Islet precursor cell (in vitro differentiated cells): ENCODE results near the gene ABI1.

ENCODE experiments used
- DNase-seq: peaks from one replicate; pipeline ENCODE4 v3.0.0-alpha.2; 2018

Gene ABI1

DNA sequence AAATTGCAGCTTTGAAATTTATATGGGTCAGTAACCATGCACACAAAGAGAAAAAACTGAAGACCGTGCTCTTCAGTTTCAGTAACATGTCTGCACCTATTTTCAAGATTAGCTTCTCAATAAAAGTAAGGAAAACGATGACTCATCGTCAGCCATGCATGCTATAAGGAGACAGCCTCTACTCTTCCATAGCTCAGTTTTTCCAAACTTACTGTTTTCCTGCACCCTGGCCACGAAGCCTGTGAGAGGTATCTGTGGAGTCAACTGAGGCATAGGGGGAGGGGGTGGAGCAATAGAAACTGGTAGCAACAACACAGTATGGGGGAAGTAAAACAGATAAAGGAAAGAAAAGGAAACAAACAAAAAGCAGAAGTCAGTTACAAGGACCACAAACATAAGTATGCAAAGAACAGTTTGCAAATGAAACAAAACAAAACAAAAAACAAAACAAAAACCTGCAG, 105.3 kb downstream of the ABI1 start:
- DNase-seq, result no peak

DNA sequence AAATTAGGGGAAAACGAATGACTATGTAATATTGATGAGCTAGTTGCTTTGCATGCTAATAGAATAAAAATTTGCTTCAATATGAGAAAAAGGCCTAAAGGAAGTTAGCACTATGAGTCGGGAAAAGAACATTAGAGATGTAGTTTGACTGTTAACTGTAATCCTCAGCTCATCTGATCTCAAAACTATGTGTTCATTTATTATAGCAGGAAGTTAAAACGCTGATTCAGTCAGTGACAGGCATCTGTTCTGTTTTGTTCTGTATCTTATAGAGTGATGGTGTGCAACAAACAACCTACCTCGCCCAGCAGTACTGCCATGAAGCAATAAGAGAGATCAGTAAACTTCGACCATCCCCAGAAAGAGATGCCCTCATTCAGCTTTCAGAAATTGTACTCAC, 114.7 kb downstream of the ABI1 start:
- DNase-seq, result no peak

DNA sequence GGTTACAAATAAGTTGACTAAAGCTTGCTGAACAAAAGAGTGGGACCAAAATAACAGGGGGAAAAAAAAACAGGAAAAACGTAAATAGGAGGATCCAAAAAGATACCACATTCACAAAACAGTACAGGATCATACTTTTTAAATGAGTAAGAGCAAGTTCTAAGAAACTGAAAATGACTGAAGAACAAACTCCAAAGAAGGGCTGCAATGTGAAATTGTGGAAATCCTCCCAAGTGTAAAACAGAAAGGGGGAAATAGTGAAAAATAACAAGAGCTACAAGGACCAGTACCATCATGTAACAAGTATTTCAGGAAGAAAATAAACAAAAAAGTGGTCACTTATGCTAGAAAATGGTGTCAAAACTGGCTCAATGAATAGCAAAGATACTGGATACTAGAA, 116.9 kb downstream of the ABI1 start:
- DNase-seq, result no peak

- DNase-seq, result no peak
Measured at GRCh38 chr10:26743091-26743490, 117.7 kb downstream of the ABI1 start.

- DNase-seq, result no peak
Measured at GRCh38 chr10:26741368-26741767, 119.4 kb downstream of the ABI1 start.

DNA sequence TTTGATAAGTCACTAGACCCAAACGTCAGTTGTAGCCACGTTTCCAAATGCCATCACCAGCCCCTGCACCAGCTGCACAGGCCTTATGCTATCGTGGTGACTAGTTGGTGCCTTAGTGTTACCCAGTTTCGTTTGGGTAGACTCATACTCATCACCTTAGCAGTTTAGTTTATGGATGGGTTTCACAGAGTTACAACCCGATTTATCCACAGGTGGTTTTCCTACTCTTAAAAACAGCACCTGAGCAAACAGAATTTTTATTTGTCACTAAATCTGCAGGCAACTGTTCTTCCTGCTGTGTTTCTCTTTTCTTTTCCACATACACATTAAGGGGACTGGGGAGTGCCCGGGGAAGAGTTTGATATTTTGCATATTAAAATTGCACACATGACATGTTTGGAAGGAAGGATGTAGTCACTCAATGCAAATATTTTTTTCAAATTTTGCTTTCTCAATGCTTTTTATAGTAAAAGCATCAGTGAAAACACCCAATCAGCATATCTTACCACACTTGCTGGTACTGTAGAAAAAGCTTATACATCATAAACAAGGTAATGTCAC, 121.6 kb downstream of the ABI1 start:
- DNase-seq, result no peak

DNA sequence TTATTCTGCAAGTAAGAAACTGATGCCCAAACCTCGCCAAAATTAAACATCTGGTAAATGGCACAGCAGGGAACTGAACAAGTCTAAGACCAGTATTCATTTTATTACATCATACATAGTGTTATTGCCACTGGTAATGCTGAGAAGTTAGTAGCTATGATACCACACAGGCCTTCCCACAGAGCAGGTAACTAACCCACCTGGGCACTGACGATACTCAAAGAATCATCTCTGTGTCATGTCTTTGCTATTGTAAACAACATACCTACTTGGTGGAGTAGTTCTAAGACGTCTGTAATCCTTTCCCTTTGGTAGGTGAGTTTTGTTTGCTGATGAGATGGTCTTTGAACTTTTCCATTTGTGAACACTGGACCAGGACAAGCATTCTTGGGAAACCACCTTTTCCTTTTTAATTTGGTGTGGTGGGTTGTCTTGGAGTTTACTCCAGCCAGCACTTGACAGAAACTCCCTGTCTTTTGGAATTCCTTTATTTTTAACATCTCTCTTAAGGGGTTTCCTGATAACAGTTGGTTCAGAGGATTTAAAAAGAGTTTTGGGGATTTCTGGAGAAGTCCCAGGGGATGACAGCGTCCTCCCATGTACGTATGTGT, 122.4 kb downstream of the ABI1 start:
- no peak for DNase-seq

- DNase-seq, result no peak
Measured at GRCh38 chr10:26737730-26738129, 123.0 kb downstream of the ABI1 start.

- no peak for DNase-seq
Measured at GRCh38 chr10:26735435-26735834, 125.3 kb downstream of the ABI1 start.

DNA sequence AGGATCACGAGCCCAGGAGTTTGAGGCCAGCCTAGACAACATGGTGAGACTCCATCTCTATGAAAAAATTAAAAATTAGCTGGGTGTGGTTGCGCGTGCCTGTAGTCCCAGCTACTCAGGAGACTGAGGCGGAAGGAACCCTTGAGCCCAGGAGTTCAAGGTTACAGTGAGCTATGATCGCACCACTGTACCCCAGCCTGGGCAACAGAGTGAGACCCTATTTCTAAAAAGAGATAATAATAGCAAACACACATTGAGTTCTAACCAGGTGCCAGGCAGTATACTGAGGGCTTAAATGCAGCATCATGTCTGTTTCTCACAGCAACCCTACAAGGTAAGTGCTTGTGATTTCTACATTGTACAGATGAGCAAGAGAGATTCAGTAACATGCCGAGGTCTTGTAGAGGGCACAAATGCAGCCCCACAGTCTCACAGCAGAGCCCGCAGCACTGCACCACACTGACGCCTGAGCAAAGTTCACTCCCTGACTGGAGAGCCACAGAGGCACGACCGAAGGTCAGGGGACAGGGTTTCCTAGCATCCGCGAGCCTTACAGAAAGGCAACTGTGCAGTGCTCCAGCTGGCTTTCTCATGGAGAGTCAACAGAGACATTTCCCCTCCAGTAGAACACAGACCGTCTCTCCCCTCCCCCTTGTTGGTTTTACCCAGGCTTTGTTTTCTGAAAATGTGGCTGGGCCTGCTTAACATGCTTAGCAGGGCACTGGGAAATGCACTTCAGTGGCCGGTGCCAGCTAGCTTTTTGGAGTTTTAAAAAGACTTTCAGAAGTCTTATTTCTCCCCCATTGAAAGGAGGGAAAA, 126.8 kb downstream of the ABI1 start:
- DNase-seq, result peak; percentile 81

DNA sequence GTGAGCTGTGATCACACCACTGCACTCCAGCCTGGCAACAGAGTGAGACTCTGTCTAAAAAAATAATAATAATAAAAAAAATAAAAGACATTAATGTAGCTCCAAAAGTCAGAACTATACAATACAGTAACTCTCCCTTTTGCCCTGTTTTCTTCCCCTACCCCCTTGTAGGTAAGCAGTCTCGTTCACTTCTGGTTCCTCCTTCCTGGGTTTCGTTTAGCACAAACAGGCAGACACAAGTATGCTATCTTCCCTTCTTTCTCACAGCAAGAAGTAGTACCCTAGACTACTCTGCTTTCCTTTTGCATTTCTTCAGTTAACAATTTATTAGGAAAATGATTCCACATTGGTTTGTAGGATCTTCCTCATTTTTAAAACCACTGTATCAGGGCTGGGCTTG, 130.2 kb downstream of the ABI1 start:
- DNase-seq, result no peak

- DNase-seq, result no peak
Measured at GRCh38 chr10:26729395-26729794, 131.4 kb downstream of the ABI1 start.

DNA sequence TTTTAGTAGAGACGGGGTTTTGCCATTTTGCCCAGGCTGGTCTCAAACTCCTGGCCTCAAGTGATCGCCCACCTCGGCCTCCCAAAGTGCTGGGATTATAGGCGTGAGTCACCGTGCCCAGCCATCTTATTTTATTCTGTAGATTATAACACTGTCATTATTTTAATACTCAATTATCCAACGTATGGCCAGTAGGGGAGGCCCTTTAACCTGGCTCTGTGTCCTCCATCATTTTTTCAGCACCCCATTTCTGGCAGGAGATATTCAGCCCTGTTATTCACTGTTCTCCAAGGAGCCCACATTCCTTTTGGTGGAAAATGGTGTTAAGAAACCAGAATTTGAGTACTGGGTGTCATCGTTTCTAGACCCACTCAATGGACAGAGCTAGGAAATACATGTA, 131.8 kb downstream of the ABI1 start:
- DNase-seq, result no peak

- no peak for DNase-seq
Measured at GRCh38 chr10:26727005-26727404, 133.8 kb downstream of the ABI1 start.

DNA sequence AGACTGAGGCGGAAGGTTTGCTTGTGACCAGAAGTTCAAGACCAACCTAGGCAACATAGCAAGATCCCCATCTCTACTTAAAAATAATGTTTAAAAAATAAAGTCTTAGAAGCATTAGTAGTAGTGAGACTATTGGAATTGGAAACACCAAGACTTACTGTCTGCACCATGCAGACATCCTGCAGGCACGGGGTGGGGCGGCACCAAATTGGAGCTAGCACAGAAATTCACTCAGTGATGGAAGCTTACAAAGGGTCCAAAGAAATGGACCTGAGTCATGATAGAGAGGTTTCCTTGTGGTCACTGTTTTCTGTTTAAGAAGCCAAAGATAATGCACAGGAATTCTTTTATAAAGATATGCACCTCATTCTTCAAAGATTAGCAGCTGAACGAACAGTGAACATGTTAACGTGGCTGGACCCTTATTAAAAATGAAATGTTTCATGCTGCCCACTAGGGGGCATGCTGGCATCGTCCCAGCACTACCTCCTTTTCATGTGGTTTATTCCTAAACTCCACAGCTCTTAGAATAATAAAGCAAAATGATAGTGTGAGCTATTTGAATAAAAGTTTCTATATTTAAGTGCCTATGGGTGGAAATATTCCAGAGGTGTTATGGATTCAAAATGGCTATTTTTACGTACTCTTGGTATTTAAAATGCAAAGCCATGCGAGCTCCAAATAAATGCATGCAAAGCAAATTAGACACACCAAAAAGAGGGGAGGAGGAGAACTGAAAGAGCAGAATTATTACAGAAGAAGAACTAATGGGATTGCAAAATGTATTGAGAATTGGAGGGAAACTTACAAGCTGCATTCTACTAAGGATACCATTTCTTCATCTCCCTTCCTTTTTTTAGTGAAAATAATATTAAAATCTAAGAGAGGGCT, 134.7 kb downstream of the ABI1 start:
- no peak for DNase-seq

DNA sequence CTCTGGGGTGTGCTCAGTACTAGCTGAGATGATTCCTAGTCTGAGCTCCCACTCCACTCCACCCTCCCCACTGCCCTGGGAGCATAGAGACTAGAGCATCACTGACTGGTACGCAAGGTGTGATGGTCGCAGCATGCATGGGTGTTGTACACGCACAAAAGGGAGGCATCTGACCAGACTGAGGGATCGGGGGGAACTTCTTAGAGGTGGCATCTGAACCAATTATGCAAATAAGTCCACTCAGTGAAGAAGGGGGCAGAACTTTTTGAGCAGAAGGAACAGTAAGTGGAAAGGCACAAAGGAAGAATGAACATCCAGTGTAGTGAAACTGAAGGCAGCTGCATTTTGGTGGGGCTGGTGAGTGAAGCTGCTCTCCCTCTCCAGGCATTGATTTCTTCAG, 137.7 kb downstream of the ABI1 start:
- no peak for DNase-seq

DNA sequence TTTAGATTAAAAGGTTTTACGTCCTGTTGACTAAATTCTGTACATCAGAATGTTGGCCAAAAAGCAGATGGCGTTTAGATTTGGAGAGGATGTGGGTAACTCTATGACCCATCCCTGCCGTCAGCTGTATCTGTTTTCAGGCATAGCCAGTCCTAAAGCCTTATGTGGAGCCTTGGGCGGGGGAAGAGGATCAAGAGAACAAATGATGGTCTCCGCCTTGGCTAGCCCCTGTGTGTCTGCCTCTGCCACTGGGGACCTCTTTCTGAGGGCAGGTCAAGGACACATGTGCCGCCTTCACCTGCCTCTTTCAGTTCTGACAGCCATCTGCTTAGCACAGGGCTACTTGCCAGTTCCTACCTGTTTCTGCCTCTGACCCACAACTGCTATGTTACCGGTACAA, 139.2 kb downstream of the ABI1 start:
- no peak for DNase-seq

DNA sequence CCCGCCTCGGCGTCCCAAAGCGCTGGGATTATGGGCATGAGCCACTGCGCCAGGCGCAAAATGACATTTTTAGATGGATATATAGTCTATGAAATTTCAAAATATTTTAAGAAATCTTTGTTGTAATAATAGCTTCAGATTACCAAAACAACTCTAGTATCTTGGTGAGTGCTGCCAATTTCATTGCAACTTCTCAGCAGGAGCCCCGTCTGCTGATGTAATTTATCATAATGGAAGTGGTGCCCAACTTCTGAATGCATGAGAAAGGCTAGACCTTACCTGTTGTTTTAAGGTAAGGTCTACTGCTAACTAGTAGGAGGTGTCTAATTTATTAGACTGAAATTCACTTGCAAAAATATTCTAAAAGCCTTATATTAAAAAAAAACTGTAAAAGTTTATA, 143.3 kb downstream of the ABI1 start:
- DNase-seq, result no peak

DNA sequence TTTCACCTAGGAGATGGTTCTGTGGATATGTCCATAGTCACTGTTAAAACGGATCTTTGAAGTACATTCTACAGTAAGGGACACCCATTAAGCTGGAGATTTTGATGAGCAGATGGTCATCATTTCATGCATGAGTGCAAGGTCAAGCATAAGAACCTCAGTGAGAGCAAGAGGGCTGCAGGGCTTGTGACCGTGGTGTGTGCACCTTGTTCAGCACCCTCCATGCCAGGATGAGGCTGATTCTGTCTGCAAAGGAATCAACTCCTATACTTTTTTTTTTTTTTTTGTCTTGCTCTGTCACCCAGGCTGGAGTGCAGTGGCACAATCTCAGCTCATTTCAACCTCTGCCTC, 145.6 kb downstream of the ABI1 start:
- DNase-seq, result no peak

GRCh38 chr10:26714415-26715136, 146.2 kb downstream of the ABI1 start:
- no peak for DNase-seq

DNA sequence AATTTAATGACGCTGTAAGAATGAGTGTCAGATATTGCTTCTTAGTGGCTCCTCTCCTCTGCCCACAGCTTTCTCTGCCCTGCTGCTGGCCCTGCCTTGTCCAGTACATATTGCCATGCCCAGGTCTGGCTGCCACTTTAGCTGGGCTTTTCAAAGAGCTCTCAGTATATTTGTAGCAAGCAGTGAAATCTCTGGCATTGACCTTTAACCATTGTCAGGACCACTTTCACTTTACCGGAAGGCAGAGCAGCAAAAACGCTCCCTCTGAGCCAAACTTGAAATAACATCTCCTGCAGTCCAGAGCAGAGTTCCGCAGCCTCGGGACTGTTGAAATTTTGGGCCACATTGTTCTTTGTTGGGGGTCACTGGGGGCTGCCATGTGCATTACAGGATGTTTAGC, 149.4 kb downstream of the ABI1 start:
- no peak for DNase-seq

- no peak for DNase-seq
Measured at GRCh38 chr10:26706936-26707335, 153.8 kb downstream of the ABI1 start.

DNA sequence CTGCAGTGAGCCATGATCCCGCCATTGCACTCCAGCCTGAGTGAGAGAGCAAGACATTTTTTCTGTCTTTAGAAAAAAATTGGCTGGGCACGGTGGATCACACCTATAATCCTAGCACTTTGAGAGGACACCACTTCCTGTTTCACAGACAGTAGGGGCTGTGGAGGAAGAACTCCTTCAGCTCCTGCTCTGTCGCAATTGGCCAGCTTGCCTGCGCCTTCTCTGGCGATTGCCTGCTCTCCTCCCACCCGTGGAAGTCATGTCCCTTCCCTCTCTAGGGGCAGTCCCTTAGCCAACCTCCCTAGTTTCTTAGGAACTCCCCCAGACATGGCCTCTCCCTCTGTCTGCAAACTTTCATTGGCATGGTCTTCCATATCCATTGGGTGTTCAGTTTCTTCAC, 154.6 kb downstream of the ABI1 start:
- no peak for DNase-seq
